Upper lobe of right lung (tissue), 1 donor: ENCODE data around the gene BSG. TPM values are rescaled to one million over a fixed set of nuclear protein-coding genes. Genes with fewer than 3 reads are reported as not detected.

Experiments
- ATAC-seq: fragments of 200-7000 bp; cut with Tn5 transposase; one replicate; pipeline ENCODE4 v1.9.1; 2020; ENCODE audit warnings: mild to moderate bottlenecking, moderate library complexity
- DNase-seq: peaks from one replicate; pipeline ENCODE4 v3.0.0-alpha.2; 2020
- H3K27ac ChIP-seq: fragments of 200-600 bp; one replicate; pipeline ENCODE4 v1.8.0; 2022
- H3K27me3 ChIP-seq: fragments of 200-600 bp; one replicate; pipeline ENCODE4 v1.8.0; 2022; ENCODE audit warnings: mild to moderate bottlenecking
- H3K36me3 ChIP-seq: fragments of 200-600 bp; one replicate; pipeline ENCODE4 v1.8.0; 2022
- H3K4me1 ChIP-seq: fragments of 200-600 bp; one replicate; pipeline ENCODE4 v1.8.0; 2022
- H3K4me3 ChIP-seq: fragments of 200-600 bp; one replicate; pipeline ENCODE4 v1.8.0; 2022; ENCODE audit warnings: mild to moderate bottlenecking
- H3K9me3 ChIP-seq: fragments of 200-600 bp; one replicate; pipeline ENCODE4 v1.8.0; 2022
- CTCF ChIP-seq: fragments of 200-600 bp; IDR thresholded peaks from one replicate; pipeline ENCODE4 v1.8.0; 2022; ENCODE audit warnings: antibody characterized with exemption
- intact Hi-C: fragments of 100-400 bp; cut with DNase I; formaldehyde crosslinking; loops from one replicate; pipeline ENCODE4 v1.11.0; 2022
- total RNA-seq: library from RNA; stranded (reverse); fragmentation: NEBNext Ultra II Directional; extraction: Animal tissue kit (Norgen Biotek cat#: 25700); gene quantifications from one replicate; pipeline ENCODE4 v1.2.1, GENCODE V29; 2021
- donor health status: DM: no; HTN: yes; CAD: no; lungs with severe emphysema.

BSG gene
- total RNA-seq, 1 donor from 2014 or later, result 359 TPM

GRCh38 chr19:572743-573518 is 535 bp downstream of the BSG start:
- H3K27ac ChIP-seq, result peak overlapping the region; percentile 89
- intact Hi-C loops, result no loop called here

GRCh38 chr19:573519-573825 is 1.1 kb downstream of the BSG start:
- Histone ChIP-seq H3K4me3 (peak overlapping the region; percentile 98), H3K9me3 (no peaks in the 10 kb centered on the region), H3K27ac (peak overlapping the region; percentile 89), H3K36me3 (no peaks in the 10 kb centered on the region), H3K27me3 (no peaks in the 10 kb centered on the region), H3K4me1 (peaks cover 47% of the 10 kb centered on the region)
- intact Hi-C loops, result no loop called here
- DNase-seq (no peak), ATAC-seq (no peak)
- no peak for TF ChIP-seq CTCF

More at GRCh38 chr19:572743-573518, 535 bp downstream of the BSG start:
- Histone ChIP-seq H3K9me3 (no peaks in the 10 kb centered on the region), H3K27me3 (no peaks in the 10 kb centered on the region), H3K36me3 (no peaks in the 10 kb centered on the region), H3K4me1 (peaks cover 47% of the 10 kb centered on the region), H3K4me3 (peak overlapping the region; percentile 98)
- ATAC-seq (peak; percentile 18), DNase-seq (peak; percentile 80)
- TF ChIP-seq CTCF, result no peak

GRCh38 chr19:574658-575526 is 2.5 kb downstream of the BSG start:
- H3K9me3 ChIP-seq, result no peaks in the 10 kb centered on the region
- ATAC-seq (peak; percentile 0), DNase-seq (no peak)
- H3K36me3 ChIP-seq, result peaks cover 7% of the 10 kb centered on the region
- peak overlapping the region; percentile 8 for H3K4me3 ChIP-seq
- H3K4me1 ChIP-seq, result peaks cover 47% of the 10 kb centered on the region
- no peaks in the 10 kb centered on the region for H3K27me3 ChIP-seq
- intact Hi-C loops, result no loop called here
- no peak for TF ChIP-seq CTCF
- no peak overlapping the region for H3K27ac ChIP-seq

GRCh38 chr19:575527-576506 is 3.4 kb downstream of the BSG start:
- Histone ChIP-seq H3K4me3 (no peak overlapping the region), H3K4me1 (peaks cover 47% of the 10 kb centered on the region), H3K27me3 (no peaks in the 10 kb centered on the region), H3K27ac (no peak overlapping the region), H3K36me3 (peaks cover 12% of the 10 kb centered on the region), H3K9me3 (no peaks in the 10 kb centered on the region)
- DNase-seq, result no peak
- intact Hi-C loops, result no loop called here
- no peak for TF ChIP-seq CTCF
- no peak for ATAC-seq

- DNase-seq, result no peak
These were observed 4.5 kb downstream of the BSG start for GRCh38 chr19:576768-577438.

More at GRCh38 chr19:576768-577438, 4.5 kb downstream of the BSG start:
- Histone ChIP-seq H3K4me1 (peaks cover 38% of the 10 kb centered on the region), H3K27ac (no peak overlapping the region), H3K36me3 (peaks cover 21% of the 10 kb centered on the region), H3K27me3 (no peaks in the 10 kb centered on the region), H3K4me3 (no peak overlapping the region), H3K9me3 (no peaks in the 10 kb centered on the region)
- no peak for TF ChIP-seq CTCF
- intact Hi-C loops, result no loop called here
- ATAC-seq, result no peak
